Stimulated activated naive B cell treated with anti-CD40 and anti-IgM and Interleukin-4, amounts not matched to agents 10 μg/mL and 1 μg/mL and 100 μg/mL, for 72 hours (primary cell): ENCODE measurements around the gene KAT6B.
A peak's percentile ranks its signal among the peaks of the same experiment; 100 is the strongest.
"Not testable (repeated sequence)": the region's sequence is repeated elsewhere in the genome, so short reads cannot be mapped to it uniquely, and the experiment has no call there.

Experiments used
- ATAC-seq, 2 donors: fragments of 150-1000 bp; cut with Tn5 transposase; replicated peaks; 2 replicates each; pipeline ENCODE4 v1.10.0; 2021; ENCODE audit warnings: moderate library complexity in 1 of 2
- DNase-seq: peaks from one replicate; pipeline ENCODE4 v3.0.0; 2021
- H3K27ac Mint-ChIP-seq: one replicate; pipeline ENCODE4 v1.8.0; 2022; ENCODE audit warnings: mild to moderate bottlenecking, mixed read lengths
- H3K27me3 Mint-ChIP-seq, 2 donors: one replicate each; pipeline ENCODE4 v1.8.0; 2022; ENCODE audit warnings: mixed read lengths in 2 of 2
- H3K36me3 Mint-ChIP-seq, 2 donors: one replicate each; pipeline ENCODE4 v1.8.0; 2022; ENCODE audit warnings: mixed read lengths in 2 of 2, mild to moderate bottlenecking in 1 of 2
- H3K4me1 Mint-ChIP-seq, 2 donors: one replicate each; pipeline ENCODE4 v1.8.0; 2022; ENCODE audit warnings: mixed read lengths in 2 of 2, mild to moderate bottlenecking in 1 of 2
- H3K4me3 Mint-ChIP-seq, 2 donors: one replicate each; pipeline ENCODE4 v1.8.0; 2022; ENCODE audit warnings: mild to moderate bottlenecking in 2 of 2, mixed read lengths in 2 of 2, moderate library complexity in 1 of 2
- H3K9me3 Mint-ChIP-seq, 2 donors: one replicate each; pipeline ENCODE4 v1.8.0; 2022; ENCODE audit warnings: mixed read lengths in 2 of 2, mild to moderate bottlenecking in 1 of 2

KAT6B gene

DNA sequence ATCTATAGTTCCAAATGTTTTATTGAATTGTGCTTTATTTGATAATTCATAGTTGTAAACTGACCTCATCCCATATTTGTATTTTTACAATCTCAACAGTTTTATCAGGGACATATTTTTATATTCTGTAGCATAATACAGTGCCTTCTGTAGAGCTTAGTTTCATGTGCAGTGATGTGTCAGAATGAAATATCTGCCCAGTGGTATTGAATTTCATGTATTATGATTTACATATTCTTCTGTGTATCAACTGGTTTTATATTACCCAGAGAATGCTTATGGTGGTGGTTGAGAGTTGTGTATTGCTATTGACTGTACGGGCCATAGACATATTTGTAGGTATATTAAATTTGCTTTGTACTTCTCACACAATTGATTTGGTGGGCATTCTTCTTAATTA, 89.9 kb downstream of the KAT6B start:
- DNase-seq, result no peak
- H3K27me3 Mint-ChIP-seq, result no peaks in the 10 kb centered on the region
- no peak for ATAC-seq
- H3K9me3 Mint-ChIP-seq, result peaks cover 3 to 5% of the 10 kb centered on the region in 2 donors
- no peak overlapping the region for H3K4me3 Mint-ChIP-seq
- H3K27ac Mint-ChIP-seq, result no peak overlapping the region
- peaks cover 22 to 29% of the 10 kb centered on the region in 2 donors for H3K4me1 Mint-ChIP-seq
- H3K36me3 Mint-ChIP-seq, result peaks cover 6 to 11% of the 10 kb centered on the region in 2 donors

DNA sequence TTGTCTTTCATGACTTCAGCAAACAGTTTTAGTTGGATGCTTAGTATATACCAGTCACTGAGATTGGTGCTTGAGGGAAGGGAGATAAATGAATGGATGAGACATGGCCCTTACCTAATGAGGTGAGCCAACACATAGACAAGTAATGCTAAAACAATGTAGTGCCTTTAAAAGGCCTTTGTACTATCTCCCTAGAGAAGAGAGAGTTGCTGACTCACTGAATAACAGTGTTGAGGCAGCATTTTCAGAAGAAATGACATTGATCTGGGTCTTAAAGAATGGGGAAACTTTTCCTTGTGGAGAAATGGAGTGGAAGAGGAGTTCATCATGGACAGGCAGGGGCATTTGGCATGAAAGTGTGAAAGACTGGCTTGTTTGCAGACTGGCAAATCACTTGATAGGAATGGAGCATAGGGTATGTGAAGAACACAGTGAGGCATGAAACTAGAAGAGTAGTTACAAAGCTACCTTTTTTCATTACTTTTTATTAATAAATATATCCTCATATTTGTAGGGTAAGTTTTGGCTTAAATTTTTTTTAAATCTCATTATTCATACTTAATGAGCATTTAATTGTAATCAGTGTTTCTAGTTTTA, 91.2 kb downstream of the KAT6B start:
- Mint-ChIP-seq H3K4me1 (peaks cover 22 to 33% of the 10 kb centered on the region in 2 donors), H3K27ac (no peak overlapping the region), H3K36me3 (peaks cover 6 to 14% of the 10 kb centered on the region in 2 donors), H3K9me3 (peaks cover 3 to 5% of the 10 kb centered on the region in 2 donors), H3K4me3 (no peak overlapping the region), H3K27me3 (no peaks in the 10 kb centered on the region)
- DNase-seq (no peak), ATAC-seq (no peak)

DNA sequence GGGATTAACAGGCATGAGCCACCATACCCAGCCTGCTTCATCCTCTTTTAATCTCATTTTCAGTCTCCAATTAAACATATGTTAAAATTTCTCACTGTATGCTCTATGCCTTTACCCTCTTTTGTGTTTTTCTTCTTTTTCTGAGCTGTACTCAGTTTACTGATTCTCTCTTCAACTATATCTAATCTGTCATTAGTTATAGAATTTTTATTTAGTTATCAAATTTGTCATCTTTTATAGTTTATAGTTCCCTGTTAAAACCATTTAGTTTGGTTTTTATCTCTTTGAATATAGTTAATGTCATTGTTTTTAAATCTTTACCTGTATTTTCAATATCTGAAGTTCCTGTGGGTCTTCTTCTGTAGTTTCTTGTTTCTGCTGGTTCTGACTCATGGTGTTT, 93.3 kb downstream of the KAT6B start:
- H3K9me3 Mint-ChIP-seq, result peaks cover 3 to 5% of the 10 kb centered on the region in 2 donors
- DNase-seq, result no peak
- H3K27me3 Mint-ChIP-seq, result no peaks in the 10 kb centered on the region
- H3K4me1 Mint-ChIP-seq, result peaks cover 26 to 36% of the 10 kb centered on the region in 2 donors
- H3K27ac Mint-ChIP-seq, result no peak overlapping the region
- no peak for ATAC-seq
- H3K36me3 Mint-ChIP-seq, result peaks cover 6 to 17% of the 10 kb centered on the region in 2 donors
- no peak overlapping the region for H3K4me3 Mint-ChIP-seq

DNA sequence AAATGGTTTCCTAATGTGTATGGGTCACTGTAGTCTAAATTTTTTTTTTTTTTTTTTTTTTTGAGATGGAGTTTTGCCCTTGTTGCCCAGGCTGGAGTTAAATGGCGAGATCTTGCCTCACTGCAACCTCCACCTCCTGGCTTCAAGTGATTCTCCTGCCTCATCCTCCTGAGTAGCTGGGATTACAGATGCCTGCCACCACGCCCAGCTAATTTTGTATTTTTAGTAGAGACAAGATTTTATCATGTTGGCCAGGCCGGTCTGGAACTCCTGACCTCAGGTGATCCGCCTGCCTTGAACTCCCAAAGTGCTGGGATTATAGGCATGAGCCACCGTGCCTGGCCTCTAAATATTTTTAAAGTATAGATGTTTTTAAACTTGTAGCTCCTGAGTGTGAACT, 94.7 kb downstream of the KAT6B start:
- H3K27ac Mint-ChIP-seq, ATAC-seq, H3K27me3 Mint-ChIP-seq, H3K9me3 Mint-ChIP-seq, DNase-seq, H3K4me3 Mint-ChIP-seq: not testable (repeated sequence)
- peaks cover 24 to 28% of the 10 kb centered on the region in 2 donors for H3K4me1 Mint-ChIP-seq
- peaks cover 6 to 17% of the 10 kb centered on the region in 2 donors for H3K36me3 Mint-ChIP-seq

DNA sequence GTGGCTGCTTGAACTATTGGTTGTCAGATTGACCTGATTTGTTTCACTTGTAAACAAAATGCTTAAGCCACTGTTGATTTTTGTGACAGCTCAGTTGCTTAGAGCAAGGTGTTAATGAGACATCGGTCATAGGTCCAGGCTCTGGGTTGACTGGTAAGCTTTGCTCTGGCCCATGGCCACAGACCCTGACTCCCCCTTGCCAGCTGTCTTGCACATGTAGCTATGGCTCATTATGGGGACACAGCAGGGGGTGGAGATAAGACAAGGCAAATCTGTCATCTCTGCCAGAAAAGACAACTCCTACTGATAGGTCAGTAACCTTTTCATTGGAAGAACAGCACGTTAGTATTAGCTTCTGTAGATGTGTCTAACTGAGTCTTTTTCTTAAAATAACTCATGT, 95.3 kb downstream of the KAT6B start:
- peaks cover 22 to 28% of the 10 kb centered on the region in 2 donors for H3K4me1 Mint-ChIP-seq
- H3K9me3 Mint-ChIP-seq, result peaks cover 2 to 5% of the 10 kb centered on the region in 2 donors
- H3K36me3 Mint-ChIP-seq, result peaks cover 6 to 20% of the 10 kb centered on the region in 2 donors
- DNase-seq, result no peak
- ATAC-seq, result no peak
- H3K4me3 Mint-ChIP-seq, result no peak overlapping the region
- H3K27me3 Mint-ChIP-seq, result no peaks in the 10 kb centered on the region
- H3K27ac Mint-ChIP-seq, result no peak overlapping the region

DNA sequence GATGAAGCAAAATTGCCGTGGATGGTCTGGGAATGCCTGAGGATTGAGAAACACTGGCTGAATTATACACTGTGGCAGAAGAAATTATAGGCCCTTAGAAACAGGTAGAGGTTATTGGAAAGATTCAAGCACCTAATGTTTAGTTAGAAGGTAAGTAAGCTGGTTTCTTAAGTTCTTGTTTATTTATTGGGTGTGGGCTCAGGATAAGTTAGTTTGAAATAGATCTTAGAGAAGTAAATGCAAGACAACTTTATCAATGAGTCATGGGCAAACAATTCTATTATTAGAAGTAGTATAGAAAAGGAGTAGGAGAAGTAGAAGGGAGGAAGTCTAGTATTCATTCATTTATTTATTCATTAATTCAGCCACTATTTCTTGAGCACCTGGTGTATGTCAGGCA, 96.5 kb downstream of the KAT6B start:
- peaks cover 21 to 35% of the 10 kb centered on the region in 2 donors for H3K4me1 Mint-ChIP-seq
- peaks cover 2 to 18% of the 10 kb centered on the region in 2 donors for H3K36me3 Mint-ChIP-seq
- no peak overlapping the region for H3K27ac Mint-ChIP-seq
- DNase-seq (no peak), ATAC-seq (no peak)
- H3K27me3 Mint-ChIP-seq, result no peaks in the 10 kb centered on the region
- peaks cover 2 to 5% of the 10 kb centered on the region in 2 donors for H3K9me3 Mint-ChIP-seq
- no peak overlapping the region for H3K4me3 Mint-ChIP-seq

DNA sequence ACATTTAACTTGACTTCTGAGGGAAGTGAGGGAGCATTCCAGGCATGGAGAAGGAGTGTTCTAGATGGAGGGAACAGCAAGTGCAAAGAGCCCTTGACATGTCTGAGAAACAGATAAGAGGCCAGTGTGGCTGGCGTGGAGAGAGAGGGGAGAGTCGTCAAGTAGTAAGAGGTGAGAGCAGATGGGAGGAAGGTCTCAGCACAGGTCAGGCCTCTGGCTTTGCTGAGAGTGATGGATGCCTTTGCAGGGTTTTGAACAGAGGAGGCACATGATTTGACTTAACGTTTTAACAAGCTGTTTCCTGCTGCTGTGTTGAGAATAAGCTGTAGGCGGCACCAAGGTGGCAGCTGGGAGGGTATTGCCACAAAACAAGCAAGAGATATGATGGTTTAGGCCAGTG, 97.2 kb downstream of the KAT6B start:
- Mint-ChIP-seq H3K9me3 (peaks cover 2 to 5% of the 10 kb centered on the region in 2 donors), H3K27me3 (no peaks in the 10 kb centered on the region)

DNA sequence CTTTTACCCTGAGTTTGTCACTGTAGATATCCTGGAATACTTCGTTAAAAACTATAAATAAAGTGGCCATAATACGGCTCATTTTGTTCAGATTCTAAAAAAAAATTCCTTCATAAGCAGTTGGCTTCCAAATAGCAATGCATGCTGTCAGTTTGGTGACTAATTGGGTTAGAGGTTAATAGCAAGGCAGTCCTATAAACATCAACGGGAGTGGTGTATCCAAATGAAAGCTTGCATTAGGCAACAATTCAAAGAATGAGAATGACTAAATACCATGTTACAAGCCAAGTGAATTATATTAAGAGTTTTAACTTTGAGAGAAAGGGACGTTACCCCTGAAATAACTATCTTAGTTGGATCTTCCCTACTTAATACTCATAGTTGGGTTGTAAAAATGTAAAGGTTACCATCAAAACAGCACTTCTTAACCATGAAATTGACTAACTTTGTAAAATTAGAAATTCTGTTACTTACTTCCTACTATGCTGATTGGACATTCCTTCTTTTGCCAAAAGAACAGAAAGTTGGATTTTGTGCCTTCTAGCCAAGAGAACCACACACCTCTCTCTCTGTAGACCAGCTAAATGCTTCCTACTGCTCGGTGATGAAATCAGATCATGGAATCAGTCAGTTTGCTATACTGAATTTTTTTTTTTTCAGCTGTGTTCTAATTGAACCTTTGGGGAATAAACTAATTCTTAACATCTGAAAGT, 98.0 kb downstream of the KAT6B start:
- ATAC-seq (no peak), DNase-seq (no peak)
- Mint-ChIP-seq H3K4me1 (peaks cover 21 to 37% of the 10 kb centered on the region in 2 donors), H3K4me3 (no peak overlapping the region), H3K27ac (no peak overlapping the region), H3K9me3 (peaks cover 2 to 5% of the 10 kb centered on the region in 2 donors), H3K36me3 (peaks cover 2 to 18% of the 10 kb centered on the region in 2 donors), H3K27me3 (no peaks in the 10 kb centered on the region)

More for the DNA sequence above, 97.2 kb downstream of the KAT6B start:
- DNase-seq, result no peak
- Mint-ChIP-seq H3K4me1 (peaks cover 21 to 37% of the 10 kb centered on the region in 2 donors), H3K4me3 (no peak overlapping the region), H3K36me3 (peaks cover 2 to 18% of the 10 kb centered on the region in 2 donors), H3K27ac (peak overlapping the region; percentile 9)
- ATAC-seq, result peak in 1 of 2 donors; percentile 31

DNA sequence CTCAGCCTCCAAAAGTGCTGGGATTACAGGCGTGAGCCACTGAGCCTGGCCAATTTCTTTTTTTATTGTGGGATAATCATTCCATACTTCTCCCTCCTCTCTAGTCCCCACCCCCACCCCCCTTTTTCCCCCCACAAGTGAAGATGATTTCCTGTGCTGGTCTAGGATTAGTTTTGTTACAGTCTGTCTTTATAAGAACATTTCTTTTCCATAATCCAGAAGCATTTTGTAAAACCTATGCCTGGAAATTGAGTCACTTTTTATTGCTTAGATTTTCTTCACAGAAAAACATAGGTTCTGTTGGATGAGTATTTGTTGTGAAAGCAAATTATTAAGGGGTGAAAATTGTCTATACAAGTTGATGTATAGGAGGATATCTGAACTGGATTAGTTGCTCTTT, 98.9 kb downstream of the KAT6B start:
- ATAC-seq (no peak), DNase-seq (no peak)
- Mint-ChIP-seq H3K9me3 (no peaks in the 10 kb centered on the region), H3K36me3 (peaks cover 0 to 11% of the 10 kb centered on the region in 2 donors), H3K4me3 (no peak overlapping the region), H3K27ac (no peak overlapping the region), H3K27me3 (no peaks in the 10 kb centered on the region), H3K4me1 (peaks cover 21 to 37% of the 10 kb centered on the region in 2 donors)

DNA sequence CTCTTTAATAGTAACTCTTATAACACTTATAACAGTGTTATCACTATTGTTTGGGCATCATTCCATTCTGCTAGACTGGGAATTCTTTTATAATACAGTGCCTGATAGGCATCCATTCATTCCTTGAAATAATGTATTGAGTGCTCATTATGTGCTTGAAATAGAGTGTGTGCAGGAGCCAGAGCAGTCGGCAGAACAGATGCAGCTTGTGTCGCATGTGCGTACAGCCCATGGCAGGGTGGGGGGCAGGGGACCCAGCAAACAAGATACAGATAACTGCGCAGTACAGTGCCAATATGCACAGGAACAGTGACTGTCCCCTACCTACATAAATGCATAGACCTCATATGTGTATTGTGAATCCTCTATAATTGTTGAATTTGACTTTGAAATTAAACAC, 99.3 kb downstream of the KAT6B start:
- H3K4me1 Mint-ChIP-seq, result peaks cover 21 to 37% of the 10 kb centered on the region in 2 donors
- H3K27me3 Mint-ChIP-seq, result no peaks in the 10 kb centered on the region
- H3K36me3 Mint-ChIP-seq, result peaks cover 0 to 11% of the 10 kb centered on the region in 2 donors
- no peak for ATAC-seq
- no peaks in the 10 kb centered on the region for H3K9me3 Mint-ChIP-seq
- no peak overlapping the region for H3K27ac Mint-ChIP-seq
- no peak overlapping the region for H3K4me3 Mint-ChIP-seq
- DNase-seq, result no peak

DNA sequence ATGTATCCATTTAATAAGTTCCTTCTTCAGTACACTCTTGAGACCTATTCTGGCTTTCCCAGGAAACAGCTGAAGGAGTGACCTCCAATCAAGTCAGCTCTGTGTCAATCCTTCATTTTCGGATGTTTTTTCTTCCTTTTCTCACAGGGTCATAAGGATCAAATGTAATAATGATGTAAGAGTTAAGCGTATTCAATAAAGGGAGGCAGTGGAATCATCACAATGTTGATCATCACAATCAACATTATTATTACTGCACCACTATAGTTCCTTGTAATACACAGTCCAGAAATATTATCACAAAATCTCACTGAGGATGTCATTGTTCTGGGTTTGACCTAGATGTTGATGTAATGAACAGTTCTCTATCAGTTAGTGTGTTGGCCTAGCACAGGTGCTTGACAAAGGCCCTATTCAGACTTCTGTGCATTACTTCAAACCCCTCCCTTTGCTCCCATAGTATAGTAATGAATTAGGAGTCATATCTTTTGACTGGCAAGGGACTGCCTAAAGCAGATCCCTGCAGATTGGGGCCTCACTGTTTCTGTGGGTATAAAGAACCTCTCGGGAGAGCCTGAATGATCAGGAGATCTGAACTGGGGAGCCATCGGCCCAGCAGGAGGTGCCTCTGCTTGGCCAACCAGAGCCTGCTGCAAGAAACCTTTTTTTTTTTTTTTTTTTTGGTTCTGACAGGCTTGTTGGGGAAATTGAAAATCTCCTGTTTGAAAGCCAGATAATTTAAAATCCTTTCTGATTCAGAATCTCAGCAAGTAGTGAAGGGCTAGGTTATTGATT, 100.6 kb downstream of the KAT6B start:
- ATAC-seq (no peak), DNase-seq (no peak)
- H3K9me3 Mint-ChIP-seq, result no peaks in the 10 kb centered on the region
- H3K27me3 Mint-ChIP-seq, result no peaks in the 10 kb centered on the region
- H3K27ac Mint-ChIP-seq, result no peak overlapping the region
- H3K4me1 Mint-ChIP-seq, result peaks cover 19 to 34% of the 10 kb centered on the region in 2 donors
- H3K36me3 Mint-ChIP-seq, result peaks cover 0 to 11% of the 10 kb centered on the region in 2 donors
- no peak overlapping the region for H3K4me3 Mint-ChIP-seq

DNA sequence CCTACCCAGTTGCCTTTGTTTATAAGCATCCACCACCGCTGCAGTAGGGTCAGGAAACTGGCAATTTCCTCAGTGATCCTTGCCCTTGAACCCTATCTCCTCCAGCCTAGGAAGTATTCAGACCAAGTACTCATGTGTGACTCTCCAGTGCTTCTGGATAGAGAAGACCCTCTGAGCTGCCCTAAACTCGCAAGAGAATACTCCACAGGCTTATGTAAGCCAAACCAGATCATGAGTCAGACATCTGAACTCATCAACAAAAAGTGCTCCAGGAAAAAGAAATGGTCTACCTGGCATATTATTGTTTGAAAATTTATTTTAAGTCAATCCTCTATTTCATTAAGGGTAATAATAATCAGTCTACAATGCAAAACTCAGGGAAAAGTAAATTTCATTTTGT, 101.3 kb downstream of the KAT6B start:
- Mint-ChIP-seq H3K27me3 (no peaks in the 10 kb centered on the region), H3K4me3 (no peak overlapping the region), H3K4me1 (peaks cover 19 to 32% of the 10 kb centered on the region in 2 donors), H3K9me3 (no peaks in the 10 kb centered on the region), H3K27ac (peak overlapping the region; percentile 44), H3K36me3 (peaks cover 0 to 11% of the 10 kb centered on the region in 2 donors)
- DNase-seq (no peak), ATAC-seq (no peak)

DNA sequence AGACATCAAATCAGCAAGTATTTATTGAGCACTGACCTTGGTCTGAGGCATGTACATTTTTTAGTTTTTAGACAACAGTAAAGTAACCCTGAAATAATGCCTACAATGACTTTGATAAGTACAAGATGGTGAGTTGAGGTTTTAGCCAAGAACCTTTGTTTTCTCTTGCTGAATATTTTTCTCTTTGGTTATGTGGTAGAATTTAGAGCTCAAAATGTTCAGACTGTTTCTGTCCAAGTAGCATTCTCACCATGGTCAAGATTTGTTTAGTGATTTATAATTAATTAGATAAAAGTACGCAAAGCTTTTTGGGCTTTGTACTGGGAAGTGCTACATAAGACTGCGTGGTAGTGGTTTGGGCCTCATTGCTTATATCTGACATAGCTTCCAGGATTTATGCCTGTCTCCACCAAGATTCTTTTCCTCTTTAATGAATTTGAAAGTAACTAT, 102.4 kb downstream of the KAT6B start:
- Mint-ChIP-seq H3K9me3 (no peaks in the 10 kb centered on the region), H3K27ac (no peak overlapping the region), H3K36me3 (peaks cover 0 to 8% of the 10 kb centered on the region in 2 donors), H3K4me1 (peaks cover 10 to 21% of the 10 kb centered on the region in 2 donors), H3K4me3 (no peak overlapping the region), H3K27me3 (no peaks in the 10 kb centered on the region)
- ATAC-seq, result no peak
- DNase-seq, result no peak

DNA sequence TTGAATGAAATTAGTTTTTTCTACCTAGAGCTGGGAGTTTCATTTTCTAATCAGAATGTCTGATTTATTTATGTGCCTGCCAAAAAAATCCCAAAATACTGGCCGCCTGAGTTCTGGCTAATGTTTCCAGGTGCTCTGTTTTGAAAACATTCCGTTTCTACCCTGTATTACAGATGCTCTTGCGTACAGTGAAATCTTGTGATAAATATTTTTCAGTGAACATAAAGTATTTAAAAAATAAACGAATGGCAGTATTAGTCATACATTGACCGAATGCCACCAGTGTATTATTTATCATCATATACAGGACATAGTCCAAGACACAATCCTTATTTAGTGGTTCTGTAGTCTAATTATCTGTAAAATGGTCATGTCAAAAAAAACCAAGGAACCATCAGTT, 102.8 kb downstream of the KAT6B start:
- Mint-ChIP-seq H3K4me3 (no peak overlapping the region), H3K4me1 (peaks cover 9 to 19% of the 10 kb centered on the region in 2 donors), H3K27ac (no peak overlapping the region), H3K9me3 (no peaks in the 10 kb centered on the region), H3K36me3 (peaks cover 0 to 8% of the 10 kb centered on the region in 2 donors), H3K27me3 (no peaks in the 10 kb centered on the region)
- ATAC-seq (no peak), DNase-seq (no peak)
